Suppressor macrophage (primary cell): Measurements from ENCODE around the gene GAA.
A peak's percentile ranks its signal among the peaks of the same experiment; 100 is the strongest.

Experiments
- DNase-seq, 4 experiments: peaks; one replicate each; pipeline ENCODE4 v3.0.0-alpha.2; 2020 to 2022

The GAA gene

DNA sequence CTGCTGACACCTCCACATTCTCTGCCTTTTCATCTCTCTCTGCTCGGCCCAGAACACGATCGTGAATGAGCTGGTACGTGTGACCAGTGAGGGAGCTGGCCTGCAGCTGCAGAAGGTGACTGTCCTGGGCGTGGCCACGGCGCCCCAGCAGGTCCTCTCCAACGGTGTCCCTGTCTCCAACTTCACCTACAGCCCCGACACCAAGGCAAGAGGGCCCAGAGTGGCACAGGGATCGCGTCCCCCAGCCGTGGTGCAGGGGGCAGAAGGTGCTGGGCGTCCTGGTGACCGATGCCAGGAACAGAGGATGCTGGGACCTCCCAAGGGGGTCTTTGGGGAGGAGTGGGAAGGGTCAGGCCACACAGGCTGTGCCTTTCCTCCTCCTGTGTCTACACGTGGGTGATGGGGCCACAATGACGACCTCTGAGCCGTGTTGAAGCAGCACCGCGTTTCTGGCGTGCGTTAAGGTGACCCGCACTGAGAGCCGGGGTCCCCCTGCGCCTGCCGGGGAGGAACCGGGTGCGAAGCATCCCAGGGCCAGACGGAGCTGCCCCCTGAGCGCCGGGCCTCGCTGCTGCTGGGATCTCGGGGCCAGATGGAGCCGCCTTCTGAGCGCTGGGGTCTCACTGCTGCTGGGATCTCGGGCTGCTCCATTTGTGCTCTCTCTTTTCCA is 17.4 kb downstream of the GAA start:
- DNase-seq = no peak

GRCh38 chr17:80119271-80119791 is 17.9 kb downstream of the GAA start:
- no peak for DNase-seq

GRCh38 chr17:80119839-80120238 is 18.5 kb downstream of the GAA start:
- DNase-seq = no peak

DNA sequence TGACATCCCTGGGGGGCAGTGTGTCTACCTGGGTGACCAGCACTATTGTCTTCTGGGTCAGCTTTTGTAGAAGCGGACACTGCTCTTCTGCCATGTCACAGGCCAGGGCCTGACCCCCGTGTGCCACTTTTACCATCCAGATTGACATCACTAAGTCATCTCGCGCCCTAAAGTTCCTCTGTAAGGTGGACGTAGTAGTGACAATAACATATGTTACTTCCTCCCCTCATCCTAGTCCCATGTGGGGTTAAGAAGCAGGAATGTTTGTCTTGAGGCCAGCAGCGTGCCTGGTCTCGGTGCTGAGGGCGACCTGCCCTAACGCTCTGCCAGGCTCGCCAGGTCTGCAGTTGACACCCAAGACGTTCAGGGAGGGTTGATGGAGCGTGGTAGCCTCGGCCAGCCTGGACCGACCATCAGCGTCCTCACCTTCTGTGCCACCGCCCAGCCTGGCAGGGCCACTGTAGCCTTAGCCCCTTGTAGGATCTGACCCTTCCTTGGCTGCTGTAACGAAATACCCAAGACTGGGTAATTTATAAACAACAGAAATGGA is 20.7 kb downstream of the GAA start:
- DNase-seq = no peak

DNA sequence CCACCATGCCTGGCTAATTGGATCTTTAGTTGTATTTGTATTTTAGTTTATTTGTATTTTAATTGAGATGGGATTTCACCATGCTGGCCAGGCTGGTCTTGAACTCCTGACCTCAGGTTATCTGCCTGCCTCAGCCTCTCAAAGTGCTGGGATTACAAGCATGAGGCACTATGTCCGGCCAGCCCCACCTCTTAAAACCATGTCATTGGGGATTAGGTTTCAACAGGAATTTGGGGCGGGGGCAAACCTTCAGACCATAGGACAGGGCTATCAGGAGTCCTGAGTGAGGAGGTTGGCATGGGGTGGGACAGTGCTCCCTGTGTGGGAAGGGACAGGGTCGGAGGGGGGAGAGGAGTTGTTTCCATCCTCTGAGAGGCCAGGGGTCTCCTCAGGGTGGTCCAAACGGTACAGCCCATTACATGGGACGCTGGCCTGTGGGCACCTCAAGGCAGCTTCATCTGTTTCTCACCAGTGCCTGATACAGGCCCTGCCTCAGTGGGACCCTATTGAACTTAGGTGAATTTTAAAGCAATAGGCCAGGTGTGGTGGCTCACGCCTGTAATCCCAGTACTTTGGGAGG is 21.6 kb downstream of the GAA start:
- DNase-seq = no peak

DNA sequence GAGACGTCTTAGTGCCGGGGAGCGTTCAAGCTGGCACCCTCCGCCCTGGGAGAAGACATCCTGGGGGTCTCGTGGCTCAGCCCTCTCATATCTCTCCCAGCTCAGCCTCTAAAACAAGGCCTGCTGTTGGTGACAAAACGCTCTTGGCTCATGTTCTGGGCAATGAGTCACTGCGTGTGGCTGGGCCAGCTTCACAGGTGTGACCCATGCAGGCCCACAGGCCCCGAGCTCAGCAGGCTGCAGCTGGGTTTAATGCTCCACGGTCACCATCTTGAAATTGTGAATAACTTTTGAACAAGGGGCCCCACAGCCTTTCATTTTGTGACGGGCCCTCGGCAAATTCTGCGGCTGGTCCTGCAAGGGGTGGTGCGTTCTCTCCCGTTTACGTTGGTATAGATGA is 22.4 kb downstream of the GAA start:
- no peak for DNase-seq

DNA sequence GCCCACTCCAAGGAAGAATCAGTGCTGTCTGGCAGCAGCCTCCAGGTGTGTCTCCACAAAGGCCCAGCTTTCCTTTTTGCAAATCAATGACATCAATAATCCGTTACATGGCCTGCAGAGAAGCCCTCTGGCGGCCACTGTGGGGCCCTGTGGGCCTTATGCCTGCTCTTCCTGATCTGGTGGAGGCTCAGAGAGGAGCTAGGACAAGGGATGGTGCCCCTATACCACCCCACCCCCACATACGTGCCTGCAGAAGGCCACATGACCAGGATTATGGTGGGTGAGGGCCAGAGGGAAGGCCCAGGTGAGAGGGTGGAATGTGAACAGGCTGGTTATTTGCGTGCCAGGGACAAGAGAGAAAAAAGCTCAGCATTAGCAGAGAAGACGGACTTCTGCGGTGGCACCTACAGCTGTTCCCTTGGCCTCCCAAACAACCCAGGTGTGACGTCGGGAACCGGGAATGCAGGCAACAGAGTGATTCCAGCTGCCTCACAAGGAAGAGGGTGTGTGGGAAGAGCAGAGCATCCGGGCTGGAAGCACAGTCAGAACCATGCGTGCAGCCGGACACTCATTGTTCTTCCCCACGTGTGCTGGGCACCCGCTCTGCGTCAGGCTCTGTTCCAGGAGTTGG is 23.1 kb downstream of the GAA start:
- DNase-seq = peak in 3 of 4 experiments; percentile 13 to 48 (median 31)

GRCh38 chr17:80125656-80126448 is 24.5 kb downstream of the GAA start:
- DNase-seq = no peak

- no peak for DNase-seq
These were observed 25.0 kb downstream of the GAA start for GRCh38 chr17:80126449-80126715.

DNA sequence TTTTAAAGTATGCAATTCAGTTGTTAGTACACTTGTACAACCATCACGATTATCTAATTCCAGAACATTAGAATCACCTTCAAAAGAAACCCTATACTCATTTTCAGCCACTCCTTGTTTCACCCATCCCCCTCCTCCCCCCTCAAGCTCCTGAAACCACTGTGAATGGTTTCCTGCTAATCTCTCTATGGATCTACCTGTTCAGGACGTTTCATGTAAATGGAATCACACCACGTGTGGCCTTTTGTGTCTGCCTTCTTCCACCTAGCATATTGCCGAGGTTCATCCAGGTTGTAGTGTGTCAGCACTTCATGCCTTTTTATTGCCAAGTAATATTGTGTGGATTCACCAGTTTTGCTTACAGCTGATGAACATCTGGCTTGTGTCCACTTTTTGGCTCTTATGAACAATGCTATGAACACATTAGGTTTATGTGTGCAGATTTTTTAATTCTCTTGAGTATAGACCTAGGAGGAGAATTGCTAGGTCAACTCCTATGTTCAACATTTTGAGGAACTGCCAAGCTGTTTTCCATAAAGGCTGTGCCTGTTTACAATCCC is 27.7 kb downstream of the GAA start:
- no peak for DNase-seq

GRCh38 chr17:80130992-80131391 is 29.6 kb downstream of the GAA start:
- no peak for DNase-seq

DNA sequence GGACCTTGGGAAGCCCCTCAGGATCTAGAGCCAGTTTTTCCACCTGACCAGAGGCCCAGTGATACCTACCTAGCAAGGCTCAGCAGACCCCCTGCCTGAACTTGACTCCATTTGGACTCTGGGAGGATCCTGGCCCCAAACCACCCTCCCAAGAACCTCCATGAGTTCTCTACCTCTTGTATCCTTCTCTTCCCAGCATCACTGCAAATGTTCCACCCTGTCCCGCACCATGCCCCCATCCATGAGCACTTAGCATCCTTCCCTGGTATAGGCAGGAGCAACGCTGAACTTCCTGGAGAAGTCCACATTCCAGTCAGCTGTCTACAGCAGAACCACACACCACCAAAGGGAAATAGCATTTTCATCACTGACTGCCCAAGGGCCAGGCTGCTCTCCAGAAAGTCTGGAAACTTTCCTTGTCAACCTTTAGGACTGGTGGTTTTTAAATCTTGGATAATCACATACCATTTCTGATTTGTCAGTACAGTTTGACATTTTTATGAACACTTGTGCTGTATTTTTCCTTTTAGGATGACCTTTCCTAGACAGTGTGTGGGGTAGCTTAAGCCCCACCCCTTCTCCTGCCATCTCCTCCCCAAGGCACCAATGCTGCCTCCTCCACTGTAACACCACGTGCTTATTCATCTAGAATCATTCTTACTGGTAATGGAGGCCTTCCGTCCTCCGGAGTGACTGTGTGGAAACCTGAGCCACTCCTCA is 31.7 kb downstream of the GAA start:
- no peak for DNase-seq

DNA sequence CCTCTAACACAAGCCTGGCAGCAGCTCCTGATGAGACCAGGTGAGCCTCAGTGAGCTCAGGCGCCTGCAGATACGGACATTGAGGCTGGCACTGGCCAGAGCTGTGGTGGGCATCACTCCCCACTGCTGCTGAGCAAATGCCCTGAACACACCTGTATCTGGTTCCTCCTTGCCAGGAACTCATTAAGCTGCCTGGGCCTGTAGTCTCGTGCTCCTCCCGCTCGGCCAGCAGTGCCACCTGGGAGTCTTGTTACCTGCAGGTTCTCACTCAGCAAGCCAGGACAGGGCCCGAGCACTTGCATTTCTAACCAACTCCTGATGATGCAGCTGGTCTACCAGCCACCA is 32.2 kb downstream of the GAA start:
- no peak for DNase-seq

GRCh38 chr17:80137131-80137530 is 35.8 kb downstream of the GAA start:
- no peak for DNase-seq

GRCh38 chr17:80138856-80139426 is 37.6 kb downstream of the GAA start:
- no peak for DNase-seq

DNA sequence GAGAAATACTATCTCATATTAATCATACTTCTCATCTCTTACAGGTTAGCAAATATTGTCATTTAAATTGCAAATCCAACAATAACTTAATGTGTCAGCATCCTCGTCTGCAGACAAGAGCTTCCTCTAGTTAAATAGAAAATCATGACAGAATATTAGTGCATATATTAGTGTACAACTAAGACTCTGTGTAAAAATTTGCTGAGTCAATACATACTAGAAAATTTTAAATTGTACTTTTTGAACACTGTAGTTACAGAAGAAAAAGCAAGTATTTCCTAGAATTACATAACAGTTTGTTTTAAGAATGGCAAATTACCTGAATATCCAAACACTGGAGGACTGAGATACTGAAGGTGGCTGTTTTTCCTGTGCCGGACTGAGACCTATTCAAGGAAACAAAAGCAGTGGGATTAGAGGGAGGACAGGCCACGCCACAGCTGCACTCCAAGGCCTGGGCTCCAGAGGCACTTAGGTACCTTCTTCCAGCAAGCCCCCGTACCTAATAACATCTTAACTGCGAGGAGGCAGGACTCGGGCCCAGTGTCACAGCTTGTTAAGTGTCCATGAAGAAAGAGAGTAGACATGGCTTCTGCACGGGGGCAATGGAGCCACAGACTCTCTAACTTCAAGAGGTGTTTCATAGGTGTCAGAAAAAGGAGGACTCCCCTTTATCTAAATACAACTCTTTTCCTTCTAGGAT is 40.2 kb downstream of the GAA start:
- no peak for DNase-seq

DNA sequence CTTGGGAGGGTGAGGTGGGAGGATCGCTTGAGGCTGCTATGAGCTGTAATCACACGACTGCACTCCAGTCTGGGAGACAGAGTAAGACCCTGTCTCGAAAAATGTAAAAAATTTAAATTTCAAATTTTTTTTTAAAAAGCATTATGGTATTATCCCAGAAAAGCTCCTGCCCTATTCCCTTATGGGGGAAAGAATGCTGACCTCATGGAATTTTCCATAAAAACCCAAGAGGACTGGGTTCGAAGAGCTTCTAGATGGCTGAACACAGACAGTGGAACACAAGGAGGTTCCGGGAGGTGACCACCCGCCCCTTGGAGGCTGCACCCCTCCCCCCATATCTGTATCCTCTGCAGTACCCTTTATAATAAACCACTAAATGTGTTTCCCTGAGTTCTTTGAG is 41.5 kb downstream of the GAA start:
- no peak for DNase-seq

DNA sequence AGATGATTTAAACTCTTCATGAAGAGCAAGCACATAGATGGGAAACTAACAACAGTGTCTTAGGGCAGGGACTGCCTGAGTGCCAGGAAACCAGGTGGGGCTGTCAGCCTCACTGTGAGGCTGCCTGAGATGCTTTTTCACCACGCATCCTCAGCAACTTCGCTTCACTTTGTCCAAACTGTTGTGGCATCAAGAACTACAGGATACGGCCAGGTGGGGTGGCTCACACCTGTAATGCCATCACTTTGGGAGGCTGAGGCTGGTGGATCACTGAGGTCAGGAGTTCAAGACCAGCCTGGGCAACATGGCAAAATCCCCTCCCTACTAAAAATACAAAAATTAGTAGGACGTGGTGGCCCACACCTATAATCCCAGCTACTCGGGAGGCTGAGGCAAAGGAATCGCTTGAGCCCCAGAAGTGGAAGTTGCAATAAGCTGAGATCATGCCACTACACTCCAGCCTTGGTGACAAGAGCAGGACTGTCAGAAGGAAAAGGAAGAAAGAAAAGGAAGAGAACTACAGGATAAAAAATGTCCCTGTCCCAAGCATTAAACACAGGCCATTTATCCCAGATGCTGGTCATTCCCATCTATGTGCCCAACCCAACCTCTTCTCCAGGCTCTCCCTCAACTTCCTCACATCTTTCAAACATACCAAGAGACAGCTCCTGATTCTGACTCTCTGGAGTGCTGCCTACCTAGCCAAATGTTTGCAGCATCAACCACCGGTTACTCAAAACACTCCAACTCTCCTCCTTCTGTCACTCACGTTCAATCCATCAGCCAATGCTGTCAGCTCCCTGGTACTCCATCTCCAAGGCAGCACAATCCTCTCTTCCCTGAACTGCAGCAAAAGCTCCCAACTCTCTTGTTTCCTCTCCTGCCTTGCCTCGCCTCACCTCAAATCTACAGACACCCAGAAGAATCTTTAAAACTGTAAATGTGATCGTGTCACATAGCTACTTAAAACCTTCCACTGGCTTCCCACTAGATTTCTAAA is 44.0 kb downstream of the GAA start:
- peak in 2 of 4 experiments; percentile 16 to 27 for DNase-seq

DNA sequence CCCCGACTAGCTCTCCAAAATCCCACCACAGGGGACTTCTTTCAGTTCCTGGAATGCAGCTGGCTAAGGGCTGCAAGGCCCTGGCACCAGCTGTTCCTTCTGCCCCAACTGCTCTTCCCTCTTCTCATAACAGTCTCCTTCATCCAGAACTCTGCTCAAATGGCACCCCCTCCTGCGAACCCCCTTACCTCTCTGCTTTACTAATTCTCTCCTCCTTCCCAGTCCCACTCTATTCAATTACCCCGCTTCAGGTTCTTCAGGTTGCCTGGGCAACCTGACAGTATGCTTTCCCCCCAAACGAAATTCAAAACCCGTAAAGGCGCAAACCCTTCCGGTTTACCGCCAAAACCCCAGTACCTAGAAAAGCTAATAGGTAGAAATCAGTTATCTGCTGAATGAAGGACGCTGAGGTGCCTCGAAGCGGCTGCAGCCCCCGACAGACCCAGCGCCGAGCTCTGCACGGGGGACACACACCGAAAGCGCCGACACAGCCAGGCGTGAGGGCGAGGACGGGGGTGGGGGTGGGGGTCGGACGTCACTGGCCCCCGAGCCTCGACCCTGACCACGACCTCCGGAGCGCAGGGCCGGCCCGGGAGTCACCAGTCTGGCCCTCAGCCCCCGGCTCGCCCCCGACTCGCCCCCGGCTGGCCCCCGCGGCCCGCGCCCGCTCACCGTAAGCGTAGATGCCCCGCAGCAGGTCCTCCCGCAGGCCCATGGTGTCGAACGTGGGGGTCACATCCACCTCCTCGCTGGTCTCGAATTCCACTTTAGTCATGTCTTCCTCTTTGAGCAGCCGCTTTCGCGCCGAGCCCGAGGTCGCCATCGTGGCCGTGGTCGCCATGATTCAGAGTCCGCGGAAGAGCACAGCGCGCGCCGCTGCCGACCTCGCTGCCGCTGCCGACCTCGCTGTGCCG is 45.0 kb downstream of the GAA start:
- peak; percentile 31 to 58 (median 52) for DNase-seq
